Right lobe of liver (tissue), 6 donors: ENCODE data around the gene OTUD4. TPM values are rescaled to one million over a fixed set of nuclear protein-coding genes. Genes with fewer than 3 reads are reported as not detected.

Experiments
- ATAC-seq, 4 donors: fragments of 200-7000 bp; cut with Tn5 transposase; one replicate each; pipeline ENCODE4 v1.9.1; 2020; ENCODE audit warnings: mild to moderate bottlenecking in 4 of 4, moderate library complexity in 4 of 4
- DNase-seq, 3 donors: peaks; one replicate each; pipeline ENCODE4 v3.0.0-alpha.2; 2020
- H3K27ac ChIP-seq, 3 donors: fragments of 200-600 bp; one replicate each; pipeline ENCODE4 v1.8.0; 2022
- H3K27me3 ChIP-seq, 2 donors: fragments of 200-600 bp; one replicate each; pipeline ENCODE4 v1.8.0; 2022
- H3K36me3 ChIP-seq, 4 donors: fragments of 200-600 bp; sonication (generic) in 1 of 4; one replicate each; pipeline versions ENCODE4 v1.5.1 to v1.8.0; 2017 to 2022; ENCODE audit warnings: control low read depth in 1 of 4
- H3K4me1 ChIP-seq, 4 donors: fragments of 200-600 bp; sonication (generic) in 1 of 4; one replicate each; pipeline versions ENCODE4 v1.5.1 to v1.8.0; 2017 to 2022; ENCODE audit warnings: control low read depth in 1 of 4
- H3K4me3 ChIP-seq, 3 donors: fragments of 200-600 bp; one replicate each; pipeline ENCODE4 v1.8.0; 2022
- H3K9me3 ChIP-seq, 4 donors: fragments of 200-600 bp; sonication (generic) in 1 of 4; one replicate each; pipeline versions ENCODE4 v1.5.1 to v1.8.0; 2017 to 2022; ENCODE audit warnings: control low read depth in 1 of 4
- POLR2A ChIP-seq: fragments of 450-650 bp; IDR thresholded peaks from one replicate; pipeline ENCODE4 v1.6.1; 2017; ENCODE audit warnings: antibody characterized with exemption, mild to moderate bottlenecking
- WGBS: methylation state at CpG from one replicate; pipeline ENCODE4 v1.1.6; 2018; ENCODE audit warnings: low coverage, low lambda C conversion rate; ENCODE audit not compliant: insufficient coverage; ENCODE audit errors: missing lambda C conversion rate; 5-methylcytosine and 5-hydroxymethylcytosine counted together
- intact Hi-C, 2 donors: fragments of 100-400 bp; cut with DNase I; formaldehyde crosslinking; loops; one replicate each; pipeline versions ENCODE4 v1.11.2 to v1.14.1; 2022
- total RNA-seq, 6 experiments: library from RNA; depleted of rRNA in 2 of 6; stranded (reverse); fragments of >200 nt in 2 of 6; fragmentation: NEBNext Ultra II Directional in 3 of 6; extraction: Animal tissue kit (Norgen Biotek cat#: 25700) in 3 of 6; gene quantifications; one replicate each; pipeline versions ENCODE4 v1.1.0 to v1.2.4, GENCODE V29; 2016 to 2023
- TF ChIP-seq, protein P1 (sequence below), 4 donors: fragments of 200-600 bp in 3 of 4; fragments of 450-650 bp in 1 of 4; IDR thresholded peaks; one replicate each; pipeline versions ENCODE4 v1.5.1 to v1.8.0; 2016 to 2022; ENCODE audit warnings: antibody characterized with exemption in 4 of 4, mild to moderate bottlenecking in 2 of 4
- donor health status: DM: no; HTN: yes; CAD: no.
- donor health status: DM: no; HTN: no; CAD: no.
- donor health status: DM: no; HTN: no; CAD: no.
- donor health status: DM: no; HTN: yes; CAD: no.
- donor health status: DM: no; HTN: yes; CAD: no.

The OTUD4 gene
- total RNA-seq, 6 experiments from 2014 or later: 13.8 to 25.6 (median 20.2) TPM

DNA sequence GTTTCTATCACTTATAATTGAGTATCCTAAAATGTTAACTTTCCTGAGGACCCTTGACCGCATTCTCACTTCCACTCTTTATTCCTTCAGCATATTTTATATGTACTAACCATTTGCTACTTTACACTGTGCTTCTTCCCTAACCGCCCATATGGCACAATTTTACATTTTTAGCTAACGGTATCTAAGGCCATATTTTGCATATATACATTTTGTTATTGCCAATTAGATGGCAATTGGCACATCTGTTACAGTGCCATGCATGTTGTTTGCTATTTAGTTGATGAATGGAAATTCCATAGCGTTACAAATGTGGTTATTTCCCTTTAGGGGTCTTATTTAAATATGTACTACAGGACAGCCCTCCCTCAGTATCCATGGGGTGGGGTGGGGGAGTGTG is 20.0 kb upstream of the OTUD4 start:
- no peak for ATAC-seq
- Histone ChIP-seq H3K4me3 (no peak overlapping the region), H3K4me1 (no peaks in the 10 kb centered on the region), H3K27me3 (no peaks in the 10 kb centered on the region), H3K36me3 (no peaks in the 10 kb centered on the region), H3K9me3 (no peaks in the 10 kb centered on the region), H3K27ac (no peak overlapping the region)
- intact Hi-C loops: no loop called here
- TF ChIP-seq POLR2A: no peak
- TF ChIP-seq, protein P1, sequence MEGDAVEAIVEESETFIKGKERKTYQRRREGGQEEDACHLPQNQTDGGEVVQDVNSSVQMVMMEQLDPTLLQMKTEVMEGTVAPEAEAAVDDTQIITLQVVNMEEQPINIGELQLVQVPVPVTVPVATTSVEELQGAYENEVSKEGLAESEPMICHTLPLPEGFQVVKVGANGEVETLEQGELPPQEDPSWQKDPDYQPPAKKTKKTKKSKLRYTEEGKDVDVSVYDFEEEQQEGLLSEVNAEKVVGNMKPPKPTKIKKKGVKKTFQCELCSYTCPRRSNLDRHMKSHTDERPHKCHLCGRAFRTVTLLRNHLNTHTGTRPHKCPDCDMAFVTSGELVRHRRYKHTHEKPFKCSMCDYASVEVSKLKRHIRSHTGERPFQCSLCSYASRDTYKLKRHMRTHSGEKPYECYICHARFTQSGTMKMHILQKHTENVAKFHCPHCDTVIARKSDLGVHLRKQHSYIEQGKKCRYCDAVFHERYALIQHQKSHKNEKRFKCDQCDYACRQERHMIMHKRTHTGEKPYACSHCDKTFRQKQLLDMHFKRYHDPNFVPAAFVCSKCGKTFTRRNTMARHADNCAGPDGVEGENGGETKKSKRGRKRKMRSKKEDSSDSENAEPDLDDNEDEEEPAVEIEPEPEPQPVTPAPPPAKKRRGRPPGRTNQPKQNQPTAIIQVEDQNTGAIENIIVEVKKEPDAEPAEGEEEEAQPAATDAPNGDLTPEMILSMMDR (IDR thresholded peaks at IDR 0.05): no peak
- no peak for DNase-seq
- 83% methylated on average over 4 of the region's 4 CpGs for WGBS

DNA sequence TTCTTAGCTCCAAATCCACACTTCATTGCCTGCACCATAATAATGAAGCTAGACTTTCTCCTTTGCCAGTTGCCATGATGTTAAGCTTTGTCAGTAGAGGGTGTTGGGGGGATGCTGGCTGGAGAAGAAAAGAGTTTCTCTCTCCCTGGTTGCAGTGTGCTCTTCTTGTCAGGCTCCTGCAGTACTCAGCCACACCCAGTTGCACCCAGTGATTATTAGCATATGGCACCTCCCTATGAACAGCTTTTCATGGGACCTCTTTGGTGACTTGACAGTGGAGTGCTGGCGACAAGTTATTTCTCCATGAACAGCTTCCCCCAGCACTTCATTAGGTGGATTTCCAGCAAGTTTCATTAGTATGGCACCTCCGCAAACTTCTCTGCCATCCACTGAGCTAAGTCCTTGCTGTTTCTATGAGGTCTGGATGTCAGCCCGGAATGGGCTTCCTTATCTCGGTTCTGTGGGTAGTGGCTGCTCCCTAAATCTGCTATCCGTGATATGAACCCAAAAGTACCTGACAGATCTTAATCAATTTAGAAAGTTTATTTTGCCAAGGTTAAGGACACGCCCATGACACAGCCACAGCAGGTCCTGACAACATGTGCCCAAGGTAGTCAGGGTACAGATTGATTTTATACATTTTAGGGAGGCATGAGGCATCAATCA is 18.8 kb upstream of the OTUD4 start:
- ATAC-seq (no peak), DNase-seq (no peak)
- intact Hi-C loops: no loop called here
- Histone ChIP-seq H3K4me1 (no peaks in the 10 kb centered on the region), H3K4me3 (no peak overlapping the region), H3K27me3 (no peaks in the 10 kb centered on the region), H3K36me3 (no peaks in the 10 kb centered on the region), H3K27ac (no peak overlapping the region), H3K9me3 (no peaks in the 10 kb centered on the region)
- 72% methylated on average over 5 of the region's 6 CpGs for WGBS
- TF ChIP-seq, protein P1 (IDR thresholded peaks at IDR 0.05): no peak
- TF ChIP-seq POLR2A: no peak

DNA sequence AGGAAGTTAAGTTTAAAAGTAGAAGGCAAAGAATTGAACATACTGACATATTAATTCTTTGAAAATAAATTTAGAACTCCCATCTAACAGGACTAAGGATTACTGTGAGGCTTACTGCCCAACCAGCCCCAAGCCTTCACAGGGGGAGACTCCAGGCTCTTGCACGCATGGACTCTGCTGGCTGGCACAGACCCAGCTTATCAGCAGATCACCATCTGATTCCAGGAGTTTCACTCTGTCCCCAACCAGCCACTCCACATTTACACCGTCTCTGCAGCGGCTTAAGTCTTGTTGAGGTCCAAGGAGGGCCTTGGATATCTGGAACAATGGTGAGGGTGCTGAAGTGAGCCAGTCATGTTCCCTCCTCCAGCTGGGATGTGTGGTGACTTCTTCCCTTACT is 16.4 kb upstream of the OTUD4 start:
- no peak for ATAC-seq
- Histone ChIP-seq H3K9me3 (no peaks in the 10 kb centered on the region), H3K27ac (no peak overlapping the region), H3K4me1 (no peaks in the 10 kb centered on the region), H3K36me3 (no peaks in the 10 kb centered on the region), H3K4me3 (no peak overlapping the region), H3K27me3 (no peaks in the 10 kb centered on the region)
- WGBS: 62% methylated on average over 2 of the region's 3 CpGs
- intact Hi-C loops: no loop called here
- TF ChIP-seq POLR2A: no peak
- TF ChIP-seq, protein P1 (IDR thresholded peaks at IDR 0.05): no peak
- DNase-seq: no peak

DNA sequence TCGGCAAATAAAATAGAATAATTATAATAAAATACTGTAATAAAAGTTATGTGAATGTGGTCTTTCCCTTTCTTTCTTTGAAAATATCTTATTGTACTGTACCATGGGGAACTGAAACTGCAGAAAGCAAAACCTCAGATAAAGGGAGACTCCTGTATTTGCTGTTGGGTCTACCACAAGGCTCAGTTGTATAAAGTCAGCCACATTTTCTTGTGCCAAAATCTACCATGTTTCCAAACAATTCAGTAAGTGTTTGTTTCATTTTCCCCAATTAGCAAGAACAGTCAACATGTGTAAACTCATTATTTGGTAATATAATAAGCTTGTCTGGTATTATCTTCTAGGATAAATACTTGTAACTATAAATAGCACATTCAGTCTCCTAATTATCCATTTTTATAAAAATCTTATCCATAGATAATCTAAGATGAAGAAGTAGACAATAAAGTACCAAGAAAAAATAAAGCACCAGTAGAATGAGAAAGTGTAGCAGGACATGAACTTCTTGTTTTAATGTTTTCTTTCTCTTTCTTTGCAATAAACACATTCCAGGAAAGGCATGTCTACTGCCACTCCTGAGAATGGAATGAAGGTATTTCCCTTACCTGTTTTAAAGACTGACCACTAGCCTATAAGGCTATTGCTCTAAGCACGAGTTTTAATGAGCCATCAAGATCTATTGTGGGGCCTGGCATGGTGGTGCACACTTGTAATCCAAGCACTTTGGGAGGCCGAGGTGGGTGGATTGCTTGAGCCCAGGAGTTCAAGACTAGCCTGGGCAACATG is 15.0 kb upstream of the OTUD4 start:
- DNase-seq (no peak), ATAC-seq (no peak)
- no peaks in the 10 kb centered on the region for H3K27me3 ChIP-seq
- H3K27ac ChIP-seq: no peak overlapping the region
- 81% methylated on average over 1 of the region's 3 CpGs for whole genome bisulfite sequencing
- intact Hi-C loops: no loop called here
- no peak for TF ChIP-seq POLR2A
- TF ChIP-seq, protein P1 (IDR thresholded peaks at IDR 0.05): no peak
- no peaks in the 10 kb centered on the region for H3K9me3 ChIP-seq
- H3K4me3 ChIP-seq: no peak overlapping the region
- no peaks in the 10 kb centered on the region for H3K4me1 ChIP-seq
- no peaks in the 10 kb centered on the region for H3K36me3 ChIP-seq
